ENCODE results near the gene KSR2.

Gene KSR2

GRCh38 chr12:117607778-117608177 is 361.0 kb downstream of the KSR2 start:
- DNase-seq (ENCODE audit: insufficient read length, low spot score) (no peak), FAIRE-seq (no peak)
- TF ChIP-seq CTCF (IDR thresholded peaks at IDR 0.05; ENCODE audit: insufficient read depth, missing control alignments) = no peak

DNA sequence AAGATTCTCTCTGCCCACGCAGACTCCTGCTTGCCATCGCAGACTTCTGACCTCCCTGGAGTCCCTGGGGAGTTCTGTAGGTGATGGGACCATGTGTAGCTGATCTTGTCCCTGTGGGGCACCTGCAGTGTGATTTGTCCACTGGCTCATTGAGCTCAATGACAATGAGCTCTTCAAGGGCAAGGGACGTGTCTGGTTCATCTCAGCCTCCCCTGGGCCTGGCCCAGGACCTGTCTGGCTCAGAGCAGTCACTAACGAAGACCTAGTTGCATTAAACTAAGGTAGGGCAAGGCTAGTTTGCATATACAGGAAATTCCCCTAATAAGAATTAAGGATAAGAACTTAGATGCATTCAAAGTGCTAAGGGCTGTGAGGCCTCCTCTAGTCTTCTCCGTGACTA is 361.8 kb downstream of the KSR2 start:
- no peak for DNase-seq (ENCODE audit: insufficient read length, low spot score)
- FAIRE-seq = no peak
- TF ChIP-seq CTCF (IDR thresholded peaks at IDR 0.05; ENCODE audit: insufficient read depth, missing control alignments) = no peak

DNA sequence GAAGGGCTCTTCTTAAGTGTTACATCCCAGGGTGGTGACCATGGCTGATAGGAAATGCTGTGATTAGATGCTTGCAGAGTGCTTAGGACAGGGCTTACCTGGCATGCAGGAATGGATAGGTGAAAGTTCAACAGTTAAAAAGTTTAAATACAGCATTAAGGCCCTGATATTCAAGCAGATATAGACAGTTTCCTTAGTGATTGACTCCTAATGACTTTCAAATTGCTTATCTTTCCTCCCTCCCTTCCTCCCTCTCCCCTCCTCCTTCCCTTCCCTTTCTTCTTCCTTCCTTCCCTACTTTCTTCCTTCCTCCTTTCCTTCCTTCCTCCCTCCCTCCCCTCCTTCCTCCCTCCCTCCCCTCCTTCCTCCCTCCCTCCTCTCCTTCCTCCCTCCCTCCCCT is 362.8 kb downstream of the KSR2 start:
- FAIRE-seq (no peak), DNase-seq (ENCODE audit: insufficient read length, low spot score) (no peak)
- TF ChIP-seq CTCF (IDR thresholded peaks at IDR 0.05; ENCODE audit: insufficient read depth, missing control alignments) = no peak

GRCh38 chr12:117603316-117604113 is 365.3 kb downstream of the KSR2 start:
- no peak for DNase-seq (ENCODE audit: insufficient read length, low spot score)
- no peak for FAIRE-seq
- TF ChIP-seq CTCF (IDR thresholded peaks at IDR 0.05; ENCODE audit: insufficient read depth, missing control alignments) = no peak

DNA sequence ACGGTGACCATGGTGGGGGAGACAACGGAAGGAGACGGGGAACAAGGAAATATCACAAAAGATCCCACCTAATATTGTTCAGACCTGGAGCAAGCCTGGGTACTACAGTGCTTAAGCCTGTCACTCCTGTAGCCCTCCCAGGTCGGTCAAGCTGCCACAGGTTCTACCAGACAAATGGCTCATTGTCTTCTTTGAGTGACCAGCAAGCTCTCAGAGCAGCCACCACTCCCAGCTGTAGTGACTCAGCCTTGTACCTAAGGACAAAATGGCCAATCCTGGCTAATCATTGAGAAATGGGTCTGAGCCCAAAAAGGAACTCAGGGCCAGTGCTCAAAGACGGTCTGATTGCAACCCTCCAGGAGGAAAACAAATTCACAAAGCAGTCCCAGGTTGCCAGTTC is 368.9 kb downstream of the KSR2 start:
- DNase-seq (ENCODE audit: insufficient read length, low spot score) (no peak), FAIRE-seq (no peak)
- TF ChIP-seq CTCF (IDR thresholded peaks at IDR 0.05; ENCODE audit: insufficient read depth, missing control alignments) = no peak

GRCh38 chr12:117596968-117597367 is 371.8 kb downstream of the KSR2 start:
- FAIRE-seq (no peak), DNase-seq (ENCODE audit: insufficient read length, low spot score) (no peak)
- TF ChIP-seq CTCF (IDR thresholded peaks at IDR 0.05; ENCODE audit: insufficient read depth, missing control alignments) = no peak

GRCh38 chr12:117595751-117596150 is 373.0 kb downstream of the KSR2 start:
- DNase-seq (ENCODE audit: insufficient read length, low spot score) = no peak
- TF ChIP-seq CTCF (IDR thresholded peaks at IDR 0.05; ENCODE audit: insufficient read depth, missing control alignments) = no peak
- no peak for FAIRE-seq

All from D721Med (cell line).